DND-41 (cell line): ENCODE measurements around the gene HBP1.

ENCODE experiments used
- ATAC-seq: fragments of 200-7000 bp; cut with Tn5 transposase; 3 replicates; pipeline ENCODE4 v1.9.1; 2021; ENCODE audit warnings: low read depth; ENCODE audit not compliant: insufficient read depth
- DNase-seq: peaks from one replicate; pipeline ENCODE4 v3.0.0-alpha.2; 2020
- H2AFZ ChIP-seq: 2 replicates; pipeline ENCODE4 v1.6.0; 2012; ENCODE audit warnings: low read depth, low read length
- H3K27ac ChIP-seq: 2 replicates; pipeline ENCODE4 v1.5.1; 2012; ENCODE audit warnings: low read length, inconsistent platforms
- H3K27me3 ChIP-seq: fragments of 200-600 bp; sonication (generic); 2 replicates; pipeline ENCODE4 v1.6.0; 2012; ENCODE audit warnings: low read length, mild to moderate bottlenecking, inconsistent platforms; ENCODE audit not compliant: insufficient read depth, poor library complexity
- H3K36me3 ChIP-seq: 2 replicates; pipeline ENCODE4 v1.5.1; 2012; ENCODE audit warnings: low read length, inconsistent platforms; ENCODE audit not compliant: insufficient read depth
- H3K4me1 ChIP-seq: 2 replicates; pipeline ENCODE4 v1.5.1; 2012; ENCODE audit warnings: mild to moderate bottlenecking, low read length; ENCODE audit not compliant: insufficient read depth
- H3K4me2 ChIP-seq: 2 replicates; pipeline ENCODE4 v1.6.0; 2012; ENCODE audit warnings: mild to moderate bottlenecking, moderate library complexity, low read length, inconsistent platforms; ENCODE audit not compliant: insufficient read depth
- H3K4me3 ChIP-seq, 2 experiments: fragments of 200-600 bp in 1 of 2; shearing (Covaris generic) in 1 of 2; 2 replicates each; pipeline ENCODE4 v1.5.1; 2012 to 2016; ENCODE audit warnings: inconsistent platforms in 2 of 2, low read length in 2 of 2, mild to moderate bottlenecking in 2 of 2, low read depth in 1 of 2, moderate library complexity in 1 of 2
- H3K79me2 ChIP-seq: 2 replicates; pipeline ENCODE4 v1.6.0; 2012; ENCODE audit warnings: low read length, inconsistent platforms; ENCODE audit not compliant: insufficient read depth
- H3K9ac ChIP-seq: 2 replicates; pipeline ENCODE4 v1.6.0; 2012; ENCODE audit warnings: low read depth, mild to moderate bottlenecking, inconsistent platforms, low read length, moderate library complexity
- H3K9me3 ChIP-seq: 2 replicates; pipeline ENCODE4 v1.5.1; 2012; ENCODE audit warnings: low read length, moderate library complexity, mild to moderate bottlenecking, inconsistent platforms; ENCODE audit not compliant: insufficient read depth, severe bottlenecking
- H4K20me1 ChIP-seq: 2 replicates; pipeline ENCODE4 v1.6.0; 2012; ENCODE audit warnings: low read length; ENCODE audit not compliant: insufficient read depth
- EZH2 ChIP-seq: IDR thresholded peaks from 3 replicates; pipeline ENCODE4 v1.6.1; 2012; ENCODE audit warnings: borderline replicate concordance, low read depth, mild to moderate bottlenecking, moderate library complexity, low read length, inconsistent platforms; ENCODE audit not compliant: severe bottlenecking
- TF ChIP-seq, protein P1 (sequence below): IDR thresholded peaks from 2 replicates; pipeline ENCODE4 v1.5.1; 2012; ENCODE audit warnings: borderline replicate concordance, low read length, moderate library complexity, mild to moderate bottlenecking; ENCODE audit not compliant: poor library complexity, severe bottlenecking; ENCODE audit errors: extremely low read depth

The HBP1 gene

DNA sequence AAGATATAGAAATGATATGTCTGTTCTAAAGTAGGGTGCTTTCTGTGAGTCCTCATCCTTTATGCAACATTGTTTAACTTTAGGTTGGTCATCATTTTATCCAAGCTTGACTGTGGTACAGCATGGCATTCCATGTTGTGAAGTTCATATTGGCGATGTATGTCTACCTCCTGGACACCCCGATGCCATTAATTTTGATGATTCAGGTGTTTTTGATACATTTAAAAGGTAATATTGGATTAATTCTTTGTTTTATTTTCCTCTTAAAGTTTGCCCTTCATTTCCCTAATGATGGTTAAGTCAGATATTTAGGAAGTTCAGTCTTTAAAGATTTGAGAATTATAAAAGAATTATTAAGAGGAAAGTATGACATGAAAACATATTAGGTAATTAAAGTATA lies 21.3 kb downstream of the HBP1 start:
- Histone ChIP-seq H3K4me3 (no peak overlapping the region), H3K79me2 (no peaks in the 10 kb centered on the region), H3K4me2 (no peak overlapping the region), H3K27me3 (no peaks in the 10 kb centered on the region), H3K36me3 (peaks cover 82% of the 10 kb centered on the region), H3K27ac (no peak overlapping the region), H3K4me1 (no peaks in the 10 kb centered on the region), H3K9ac (no peak overlapping the region), H2AFZ (no peak overlapping the region), H4K20me1 (peaks cover 2% of the 10 kb centered on the region; the same call in 1 of the 2 replicates), H3K9me3 (no peaks in the 10 kb centered on the region)
- DNase-seq (no peak), ATAC-seq (no peak)
- no peak for TF ChIP-seq EZH2
- TF ChIP-seq, protein P1, sequence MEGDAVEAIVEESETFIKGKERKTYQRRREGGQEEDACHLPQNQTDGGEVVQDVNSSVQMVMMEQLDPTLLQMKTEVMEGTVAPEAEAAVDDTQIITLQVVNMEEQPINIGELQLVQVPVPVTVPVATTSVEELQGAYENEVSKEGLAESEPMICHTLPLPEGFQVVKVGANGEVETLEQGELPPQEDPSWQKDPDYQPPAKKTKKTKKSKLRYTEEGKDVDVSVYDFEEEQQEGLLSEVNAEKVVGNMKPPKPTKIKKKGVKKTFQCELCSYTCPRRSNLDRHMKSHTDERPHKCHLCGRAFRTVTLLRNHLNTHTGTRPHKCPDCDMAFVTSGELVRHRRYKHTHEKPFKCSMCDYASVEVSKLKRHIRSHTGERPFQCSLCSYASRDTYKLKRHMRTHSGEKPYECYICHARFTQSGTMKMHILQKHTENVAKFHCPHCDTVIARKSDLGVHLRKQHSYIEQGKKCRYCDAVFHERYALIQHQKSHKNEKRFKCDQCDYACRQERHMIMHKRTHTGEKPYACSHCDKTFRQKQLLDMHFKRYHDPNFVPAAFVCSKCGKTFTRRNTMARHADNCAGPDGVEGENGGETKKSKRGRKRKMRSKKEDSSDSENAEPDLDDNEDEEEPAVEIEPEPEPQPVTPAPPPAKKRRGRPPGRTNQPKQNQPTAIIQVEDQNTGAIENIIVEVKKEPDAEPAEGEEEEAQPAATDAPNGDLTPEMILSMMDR = no peak

DNA sequence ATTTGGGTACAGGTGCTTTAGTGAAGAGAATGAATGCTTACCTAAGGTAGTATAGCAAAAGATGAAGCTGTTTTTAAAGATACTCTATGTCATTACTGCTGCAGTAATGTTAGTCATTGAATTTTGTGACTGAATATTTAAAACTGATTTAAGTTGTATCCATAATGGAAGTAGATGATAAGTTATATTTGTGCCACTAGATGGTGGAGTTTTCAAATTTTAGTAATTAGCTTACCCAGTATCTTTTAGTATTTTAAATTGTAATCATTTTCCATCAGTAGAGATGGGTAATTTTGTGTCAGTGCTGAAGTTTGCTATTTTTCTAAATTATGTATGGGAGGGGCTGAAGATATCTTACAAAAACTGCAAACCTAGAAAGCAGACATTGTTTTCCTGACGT lies 25.2 kb downstream of the HBP1 start:
- Histone ChIP-seq H3K36me3 (peaks cover 82% of the 10 kb centered on the region), H3K27me3 (no peaks in the 10 kb centered on the region), H3K4me2 (no peak overlapping the region), H3K4me1 (no peaks in the 10 kb centered on the region), H3K9ac (no peak overlapping the region), H2AFZ (no peak overlapping the region), H3K4me3 (no peak overlapping the region), H4K20me1 (no peaks in the 10 kb centered on the region), H3K79me2 (no peaks in the 10 kb centered on the region), H3K27ac (no peak overlapping the region), H3K9me3 (no peaks in the 10 kb centered on the region)
- TF ChIP-seq, protein P1 = no peak
- TF ChIP-seq EZH2 = no peak
- DNase-seq (no peak), ATAC-seq (no peak)

DNA sequence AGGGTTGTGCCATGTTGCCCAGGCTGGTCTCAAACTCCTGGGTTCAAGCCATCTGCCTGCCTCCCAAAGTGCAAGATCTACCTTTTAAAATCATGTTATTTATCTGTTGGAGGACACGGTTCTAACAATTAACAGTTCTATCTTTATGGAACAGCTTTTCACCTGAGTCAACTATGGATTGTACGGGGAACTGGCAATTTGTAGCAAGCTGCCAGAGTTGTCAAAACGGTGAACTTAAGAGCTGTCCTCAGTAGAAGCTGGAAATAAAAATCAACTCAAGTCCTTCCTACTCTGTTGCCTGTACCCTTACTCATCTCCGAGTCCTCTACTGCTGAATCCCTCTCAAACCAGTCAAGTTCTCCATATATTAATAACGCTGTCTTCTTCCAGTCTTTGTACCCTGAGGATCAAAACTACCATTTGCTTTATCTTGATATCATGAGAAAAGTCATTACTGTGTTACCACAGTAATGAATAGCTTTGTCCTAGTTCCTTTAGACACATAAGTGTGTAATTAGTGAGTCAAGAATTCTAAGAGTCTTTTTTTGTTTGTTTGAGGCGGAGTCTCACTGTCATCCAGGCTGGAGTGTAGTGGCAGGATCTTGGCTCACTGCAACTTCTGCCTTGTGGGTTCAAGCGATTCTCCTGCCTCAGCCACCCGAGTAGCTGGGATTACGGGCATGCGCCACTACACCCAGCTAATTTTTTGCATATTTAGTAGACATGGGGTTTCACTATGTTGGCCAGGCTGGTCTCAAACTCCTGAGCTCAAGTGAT lies 28.2 kb downstream of the HBP1 start:
- H3K27me3 ChIP-seq = no peaks in the 10 kb centered on the region
- H3K4me3 ChIP-seq = no peak overlapping the region
- H3K79me2 ChIP-seq = no peaks in the 10 kb centered on the region
- no peak overlapping the region for H3K4me2 ChIP-seq
- H2AFZ ChIP-seq = no peak overlapping the region
- DNase-seq (no peak), ATAC-seq (no peak)
- H4K20me1 ChIP-seq = no peaks in the 10 kb centered on the region
- H3K4me1 ChIP-seq = no peaks in the 10 kb centered on the region
- H3K36me3 ChIP-seq = peaks cover 82% of the 10 kb centered on the region
- no peak for TF ChIP-seq EZH2
- TF ChIP-seq, protein P1 = no peak
- no peaks in the 10 kb centered on the region for H3K9me3 ChIP-seq
- H3K27ac ChIP-seq = no peak overlapping the region
- no peak overlapping the region for H3K9ac ChIP-seq
